Lung (tissue), 12 donors: Measurements from ENCODE around the gene TP63. TPM values are rescaled to one million over a fixed set of nuclear protein-coding genes. Genes with fewer than 3 reads are reported as not detected.
"Not testable (repeated sequence)": the region's sequence is repeated elsewhere in the genome, so short reads cannot be mapped to it uniquely, and the experiment has no call there.

ENCODE experiments used
- ATAC-seq: fragments of 200-7000 bp; cut with Tn5 transposase; one replicate; pipeline ENCODE4 v1.9.1; 2020; ENCODE audit warnings: moderate number of reproducible peaks; ENCODE audit not compliant: insufficient read depth, low FRiP score
- DNase-seq, 3 donors: peaks; one replicate each; pipeline ENCODE4 v3.0.0-alpha.2; 2013 to 2017
- H3K27ac ChIP-seq, 2 donors: one replicate each; pipeline ENCODE4 v1.5.1; 2013; ENCODE audit warnings: mild to moderate bottlenecking in 2 of 2, moderate library complexity in 2 of 2, control low read depth in 1 of 2, inconsistent platforms in 1 of 2, low read depth in 1 of 2, low read length in 1 of 2
- H3K27me3 ChIP-seq, 3 donors: one replicate each; pipeline ENCODE4 v1.5.1; 2013; ENCODE audit warnings: low read length in 2 of 3; ENCODE audit not compliant: control insufficient read depth in 3 of 3, insufficient read depth in 3 of 3
- H3K36me3 ChIP-seq, 4 donors: one replicate each; pipeline ENCODE4 v1.5.1; 2013; ENCODE audit warnings: low read length in 4 of 4, mild to moderate bottlenecking in 1 of 4, moderate library complexity in 1 of 4; ENCODE audit not compliant: control insufficient read depth in 4 of 4, insufficient read depth in 4 of 4
- H3K4me1 ChIP-seq, 5 donors: one replicate each; pipeline ENCODE4 v1.5.1; 2013; ENCODE audit warnings: low read length in 5 of 5, mild to moderate bottlenecking in 2 of 5, moderate library complexity in 1 of 5; ENCODE audit not compliant: control insufficient read depth in 5 of 5, insufficient read depth in 5 of 5
- H3K4me3 ChIP-seq: one replicate; pipeline ENCODE4 v1.5.1; 2013; ENCODE audit warnings: mild to moderate bottlenecking, control low read depth, moderate library complexity
- H3K9ac ChIP-seq, 2 donors: one replicate each; pipeline ENCODE4 v1.5.1; 2013; ENCODE audit warnings: low read length in 2 of 2, control low read depth in 1 of 2; ENCODE audit not compliant: insufficient read depth in 1 of 2
- H3K9me3 ChIP-seq, 4 donors: one replicate each; pipeline ENCODE4 v1.5.1; 2013; ENCODE audit warnings: low read length in 3 of 4, mild to moderate bottlenecking in 1 of 4, moderate library complexity in 1 of 4; ENCODE audit not compliant: control insufficient read depth in 4 of 4, insufficient read depth in 3 of 4
- WGBS, 2 donors: extraction: QIAGEN DNeasy Blood & Tissue Kit; methylation state at CpG; one replicate each; pipeline ENCODE4 v1.1.7; 2013; 5-methylcytosine and 5-hydroxymethylcytosine counted together
- polyA plus RNA-seq, 2 donors: library from polyadenylated mRNA; stranded (reverse); fragments of 200-250 nt; gene quantifications; one replicate each; pipeline ENCODE4 v1.2.1, GENCODE V29; 2013
- total RNA-seq, 2 donors: library from RNA; depleted of rRNA in 1 of 2; stranded (reverse); fragments of >200 nt in 1 of 2; gene quantifications; one replicate each; pipeline ENCODE4 v1.2.1, GENCODE V29; 2014 to 2021
- TF ChIP-seq, protein P1 (sequence below): IDR thresholded peaks from 2 replicates; pipeline ENCODE4 v1.5.1; 2012; ENCODE audit warnings: mild to moderate bottlenecking; ENCODE audit errors: control extremely low read depth, extremely low read depth
- donor health status: control.
- donor health status: control.
- donor health status: Bipolar disorder and iron deficiency.
- donor health status: healthy.
- donor health status: DM: yes; HTN: yes; CAD: no.

Gene TP63
- total and polyA plus RNA-seq, 4 donors: 1.1 to 12.3 (median 2.7) TPM

DNA sequence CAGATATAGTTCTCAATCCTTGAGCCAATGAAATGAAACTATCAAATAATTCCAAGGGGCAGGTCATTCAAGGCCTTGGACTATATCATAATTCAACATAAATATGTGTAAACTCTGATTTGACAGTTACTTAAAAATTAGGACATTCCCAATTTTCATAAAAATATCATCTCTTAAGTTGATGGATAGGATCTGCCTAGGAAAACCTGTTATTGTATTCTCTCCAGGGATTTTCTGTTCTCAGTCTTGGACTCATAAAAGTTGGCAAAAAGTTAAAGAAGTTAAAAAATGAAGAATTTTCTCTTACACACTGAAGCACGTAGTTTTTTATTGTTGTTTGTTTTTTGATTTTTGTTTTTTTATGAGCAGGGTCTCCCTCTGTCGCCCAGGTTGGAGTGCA lies 109.0 kb downstream of the TP63 start:
- H3K27ac ChIP-seq: no peak overlapping the region
- ATAC-seq: no peak
- 94% methylated on average over 2 of the region's 2 CpGs for WGBS, 2 donors

DNA sequence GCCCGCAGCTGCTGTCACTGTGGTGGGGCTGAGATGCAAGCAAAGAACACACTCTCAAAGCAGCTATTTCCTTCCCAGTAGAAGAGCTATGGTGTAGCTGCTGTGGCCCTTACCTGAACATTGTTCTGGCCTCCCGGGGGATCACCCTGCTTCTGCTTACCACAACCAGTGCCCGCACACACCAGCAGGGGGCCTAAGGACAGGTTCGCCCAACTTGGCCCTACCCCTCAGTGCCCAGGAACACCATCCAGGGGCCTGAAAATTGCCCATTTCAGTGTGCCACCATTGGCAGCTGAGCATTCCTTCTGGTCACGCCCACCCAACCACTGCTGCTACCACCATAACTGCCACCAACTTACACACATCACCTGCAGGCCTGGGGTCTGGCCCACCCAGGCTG lies 113.0 kb downstream of the TP63 start:
- Histone ChIP-seq H3K4me3 (no peak overlapping the region), H3K27me3 (no peaks in the 10 kb centered on the region), H3K4me1 (no peaks in the 10 kb centered on the region), H3K27ac (no peak overlapping the region), H3K36me3 (no peaks in the 10 kb centered on the region), H3K9me3 (peaks cover 0 to 8% (median 0%) of the 10 kb centered on the region in 4 donors), H3K9ac (no peak overlapping the region)
- TF ChIP-seq, protein P1, sequence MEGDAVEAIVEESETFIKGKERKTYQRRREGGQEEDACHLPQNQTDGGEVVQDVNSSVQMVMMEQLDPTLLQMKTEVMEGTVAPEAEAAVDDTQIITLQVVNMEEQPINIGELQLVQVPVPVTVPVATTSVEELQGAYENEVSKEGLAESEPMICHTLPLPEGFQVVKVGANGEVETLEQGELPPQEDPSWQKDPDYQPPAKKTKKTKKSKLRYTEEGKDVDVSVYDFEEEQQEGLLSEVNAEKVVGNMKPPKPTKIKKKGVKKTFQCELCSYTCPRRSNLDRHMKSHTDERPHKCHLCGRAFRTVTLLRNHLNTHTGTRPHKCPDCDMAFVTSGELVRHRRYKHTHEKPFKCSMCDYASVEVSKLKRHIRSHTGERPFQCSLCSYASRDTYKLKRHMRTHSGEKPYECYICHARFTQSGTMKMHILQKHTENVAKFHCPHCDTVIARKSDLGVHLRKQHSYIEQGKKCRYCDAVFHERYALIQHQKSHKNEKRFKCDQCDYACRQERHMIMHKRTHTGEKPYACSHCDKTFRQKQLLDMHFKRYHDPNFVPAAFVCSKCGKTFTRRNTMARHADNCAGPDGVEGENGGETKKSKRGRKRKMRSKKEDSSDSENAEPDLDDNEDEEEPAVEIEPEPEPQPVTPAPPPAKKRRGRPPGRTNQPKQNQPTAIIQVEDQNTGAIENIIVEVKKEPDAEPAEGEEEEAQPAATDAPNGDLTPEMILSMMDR: no peak
- WGBS, 2 donors: 82 to 96% methylated on average over 5 of the region's 5 CpGs
- ATAC-seq (no peak), DNase-seq (no peak)

More for the DNA sequence above, 109.0 kb downstream of the TP63 start:
- Histone ChIP-seq H3K27me3 (no peaks in the 10 kb centered on the region), H3K36me3 (no peaks in the 10 kb centered on the region), H3K9me3 (peaks cover 0 to 8% (median 0%) of the 10 kb centered on the region in 4 donors), H3K4me3 (no peak overlapping the region), H3K9ac (no peak overlapping the region), H3K4me1 (no peaks in the 10 kb centered on the region)
- TF ChIP-seq, protein P1: no peak
- DNase-seq: no peak

DNA sequence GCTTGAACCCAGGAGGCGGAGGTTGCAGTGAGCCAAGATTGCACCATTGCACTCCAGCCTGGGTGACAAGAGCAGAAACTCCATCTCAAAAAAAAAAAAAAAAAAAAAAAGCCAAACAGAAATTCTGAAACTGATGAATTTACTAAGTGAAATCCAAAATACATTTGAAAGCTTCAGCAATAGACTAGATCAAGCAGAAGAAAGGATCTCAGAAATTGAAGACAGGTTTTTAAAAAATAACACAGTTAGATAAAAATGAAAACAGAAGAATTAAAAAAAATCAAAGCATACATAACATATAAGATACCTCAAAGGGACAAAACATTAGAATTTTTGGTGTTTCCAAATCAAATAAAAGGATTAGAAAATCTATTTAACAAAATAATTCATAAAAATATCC lies 114.4 kb downstream of the TP63 start:
- ATAC-seq (no peak), DNase-seq (no peak)
- Histone ChIP-seq H3K36me3 (no peaks in the 10 kb centered on the region), H3K9ac (no peak overlapping the region), H3K4me1 (no peaks in the 10 kb centered on the region), H3K27me3 (no peaks in the 10 kb centered on the region), H3K9me3 (peaks cover 0 to 8% (median 0%) of the 10 kb centered on the region in 4 donors), H3K27ac (no peak overlapping the region), H3K4me3 (no peak overlapping the region)
- WGBS, 2 donors: 96 to 100% methylated on average over 1 of the region's 1 CpG
- TF ChIP-seq, protein P1: no peak

DNA sequence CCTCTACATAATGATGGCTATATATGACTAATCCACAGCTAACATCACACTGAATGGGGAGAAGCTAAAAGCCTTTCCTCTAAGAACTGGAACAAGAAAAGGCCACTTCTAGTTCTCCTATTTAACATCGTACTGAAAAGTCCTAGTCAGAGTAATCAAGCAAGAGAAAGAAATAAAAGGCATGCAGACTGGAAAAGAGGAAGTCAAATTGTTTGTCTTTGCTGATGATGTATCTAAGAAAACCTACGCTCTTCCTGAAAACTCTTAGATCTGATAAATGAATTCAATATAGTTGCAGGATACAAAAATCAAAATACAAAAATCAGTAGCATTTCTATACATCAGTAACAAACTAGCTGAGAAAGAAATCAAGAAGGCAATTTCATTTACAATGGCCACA lies 116.9 kb downstream of the TP63 start:
- Histone ChIP-seq H3K4me1 (no peaks in the 10 kb centered on the region), H3K27ac (no peak overlapping the region), H3K27me3 (no peaks in the 10 kb centered on the region), H3K36me3 (no peaks in the 10 kb centered on the region), H3K4me3 (no peak overlapping the region), H3K9ac (no peak overlapping the region), H3K9me3 (peaks cover 0 to 8% (median 0%) of the 10 kb centered on the region in 4 donors)
- DNase-seq (no peak), ATAC-seq (no peak)
- TF ChIP-seq, protein P1: no peak
- 41 to 59% methylated on average over 2 of the region's 2 CpGs for WGBS, 2 donors

DNA sequence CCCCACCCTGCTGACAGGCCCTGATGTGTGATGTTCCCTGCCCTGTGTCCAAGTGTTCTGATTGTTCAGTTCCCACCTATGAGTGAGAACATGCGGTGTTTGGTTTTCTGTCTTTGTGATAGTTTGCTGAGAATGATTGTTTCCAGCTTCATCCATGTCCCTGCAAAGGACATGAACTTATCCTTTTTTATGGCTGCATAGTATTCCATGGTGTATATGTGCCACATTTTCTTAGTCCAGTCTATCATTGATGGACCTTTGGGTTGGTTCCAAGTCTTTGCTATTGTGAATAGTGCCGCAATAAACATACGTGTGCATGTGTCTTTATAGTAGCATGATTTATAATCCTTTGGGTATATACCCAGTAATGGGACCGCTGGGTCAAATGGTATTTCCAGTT lies 119.8 kb downstream of the TP63 start:
- not testable (repeated sequence) for H3K27me3 ChIP-seq, DNase-seq, H3K27ac ChIP-seq, H3K4me3 ChIP-seq, ATAC-seq, H3K4me1 ChIP-seq, H3K9me3 ChIP-seq, H3K9ac ChIP-seq, H3K36me3 ChIP-seq
- 91 to 94% methylated on average over 4 of the region's 4 CpGs for WGBS, 2 donors
